DOHH2 (cell line): ENCODE measurements around the gene RSPH10B.
"Not testable (repeated sequence)": the region's sequence is repeated elsewhere in the genome, so short reads cannot be mapped to it uniquely, and the experiment has no call there.

Source experiments
- H3F3A ChIP-seq: fragments of 200-600 bp; sonication (generic), shearing (Covaris generic); 2 replicates; pipeline ENCODE4 v1.6.0; 2016; ENCODE audit warnings: antibody characterized with exemption, mild to moderate bottlenecking; ENCODE audit not compliant: control insufficient read depth, insufficient read depth
- H3K27ac ChIP-seq: fragments of 200-600 bp; sonication (generic); 2 replicates; pipeline ENCODE4 v1.5.1; 2014; ENCODE audit warnings: low read depth, mild to moderate bottlenecking, low read length, moderate library complexity
- H3K27me3 ChIP-seq: fragments of 200-600 bp; sonication (generic); 2 replicates; pipeline ENCODE4 v1.6.1; 2014; ENCODE audit warnings: mild to moderate bottlenecking, low read length, mixed read lengths; ENCODE audit not compliant: control insufficient read depth
- H3K36me3 ChIP-seq: fragments of 200-600 bp; sonication (generic); 2 replicates; pipeline ENCODE4 v1.6.1; 2014; ENCODE audit warnings: mild to moderate bottlenecking, low read length, moderate library complexity, mixed read lengths; ENCODE audit not compliant: control insufficient read depth
- H3K4me1 ChIP-seq: fragments of 200-600 bp; sonication (generic); 2 replicates; pipeline ENCODE4 v1.6.1; 2014; ENCODE audit warnings: mild to moderate bottlenecking, low read length, mixed read lengths; ENCODE audit not compliant: control insufficient read depth
- H3K4me2 ChIP-seq: fragments of 200-600 bp; sonication (generic); 2 replicates; pipeline ENCODE4 v1.6.0; 2014; ENCODE audit warnings: mild to moderate bottlenecking, low read length, moderate library complexity
- H3K4me3 ChIP-seq: fragments of 200-600 bp; sonication (generic); 2 replicates; pipeline ENCODE4 v1.5.1; 2014; ENCODE audit warnings: mild to moderate bottlenecking, low read length, mixed read lengths
- H3K79me2 ChIP-seq: fragments of 200-600 bp; sonication (generic); 2 replicates; pipeline ENCODE4 v1.6.1; 2014; ENCODE audit warnings: mild to moderate bottlenecking, low read length, mixed read lengths; ENCODE audit not compliant: control insufficient read depth
- H3K9me2 ChIP-seq: fragments of 200-600 bp; sonication (generic); replicated peaks from 2 replicates; pipeline ENCODE4 v1.6.1; 2014; ENCODE audit warnings: mild to moderate bottlenecking, low read length, mixed read lengths; ENCODE audit not compliant: control insufficient read depth
- H3K9me3 ChIP-seq: fragments of 200-600 bp; sonication (generic); 2 replicates; pipeline ENCODE4 v1.6.1; 2014; ENCODE audit warnings: antibody characterized with exemption, low read length, mixed read lengths; ENCODE audit not compliant: control insufficient read depth, insufficient read depth
- H4K20me1 ChIP-seq: fragments of 200-600 bp; sonication (generic); 2 replicates; pipeline ENCODE4 v1.6.0; 2014; ENCODE audit warnings: low read depth, mild to moderate bottlenecking, antibody characterized with exemption, low read length, moderate library complexity; ENCODE audit not compliant: control insufficient read depth, insufficient read depth

RSPH10B gene

GRCh38 chr7:5963205-5963604, 7.3 kb downstream of the RSPH10B start:
- H3K27me3 ChIP-seq, H4K20me1 ChIP-seq, H3K9me3 ChIP-seq, H3K4me2 ChIP-seq, H3K9me2 ChIP-seq, H3K4me3 ChIP-seq, H3K27ac ChIP-seq, H3K4me1 ChIP-seq, H3K79me2 ChIP-seq, H3K36me3 ChIP-seq, H3F3A ChIP-seq: not testable (repeated sequence)

DNA sequence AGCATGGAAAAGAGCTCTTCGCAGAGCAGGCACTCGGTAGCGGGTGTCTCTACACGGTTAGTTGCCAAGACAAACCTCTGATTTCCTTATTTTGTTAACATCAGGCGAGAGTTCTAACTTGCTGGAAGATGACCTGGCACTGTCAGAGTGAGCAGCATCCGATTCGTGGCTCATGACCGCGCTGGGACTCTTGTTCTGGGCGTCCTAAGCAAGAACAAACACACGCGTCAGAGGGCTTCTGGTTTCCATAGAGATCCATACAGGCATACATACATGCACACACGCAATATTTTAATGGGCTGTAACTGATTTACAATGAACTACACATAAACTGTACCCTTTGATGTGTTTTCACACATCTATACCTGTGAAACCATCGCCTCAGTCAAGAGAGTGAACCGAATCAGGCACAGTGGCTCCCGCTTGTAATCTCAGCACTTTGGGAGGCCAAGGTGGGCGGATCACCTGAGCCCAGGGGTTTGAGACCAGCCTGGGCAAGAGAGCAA, 35.5 kb downstream of the RSPH10B start:
- H3K4me2 ChIP-seq, H3K9me3 ChIP-seq, H3K27ac ChIP-seq, H3K4me3 ChIP-seq, H3K9me2 ChIP-seq, H3K4me1 ChIP-seq, H3K36me3 ChIP-seq, H3K27me3 ChIP-seq, H3F3A ChIP-seq, H3K79me2 ChIP-seq, H4K20me1 ChIP-seq: not testable (repeated sequence)

- H4K20me1 ChIP-seq, H3K9me2 ChIP-seq, H3K27ac ChIP-seq, H3K79me2 ChIP-seq, H3K9me3 ChIP-seq, H3K4me2 ChIP-seq, H3K27me3 ChIP-seq, H3F3A ChIP-seq, H3K4me1 ChIP-seq, H3K4me3 ChIP-seq, H3K36me3 ChIP-seq: not testable (repeated sequence)
Measured at GRCh38 chr7:5931905-5932644, 38.4 kb downstream of the RSPH10B start.

DNA sequence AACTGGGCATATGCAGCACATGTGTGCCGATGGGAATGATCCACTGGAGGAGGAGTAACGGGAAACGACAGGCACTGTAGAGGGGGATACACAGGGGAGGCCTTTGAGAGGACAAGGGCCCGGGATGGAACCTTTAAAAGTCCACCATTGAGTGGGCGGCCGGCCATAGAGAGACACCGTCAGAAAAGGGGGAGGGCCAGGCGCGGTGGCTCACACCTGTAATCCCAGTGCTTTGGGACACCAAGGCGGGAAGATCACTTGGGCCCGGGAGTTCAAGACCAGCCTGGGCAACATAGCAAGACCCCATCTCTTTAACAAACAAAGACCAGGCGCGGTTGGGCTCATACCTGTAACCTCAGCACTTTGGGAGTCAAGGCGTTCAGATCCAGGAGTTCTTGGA, 39.2 kb downstream of the RSPH10B start:
- H3K4me2 ChIP-seq, H3K9me2 ChIP-seq, H3K4me1 ChIP-seq, H3K79me2 ChIP-seq, H3K9me3 ChIP-seq, H4K20me1 ChIP-seq, H3K36me3 ChIP-seq, H3K27me3 ChIP-seq, H3F3A ChIP-seq, H3K4me3 ChIP-seq, H3K27ac ChIP-seq: not testable (repeated sequence)

- not testable (repeated sequence) for H3K9me2 ChIP-seq, H3F3A ChIP-seq, H3K4me3 ChIP-seq, H4K20me1 ChIP-seq, H3K79me2 ChIP-seq, H3K4me1 ChIP-seq, H3K27ac ChIP-seq, H3K36me3 ChIP-seq, H3K4me2 ChIP-seq, H3K9me3 ChIP-seq, H3K27me3 ChIP-seq
Measured at GRCh38 chr7:5930290-5930689, 40.2 kb downstream of the RSPH10B start.

- not testable (repeated sequence) for H3K79me2 ChIP-seq, H3F3A ChIP-seq, H3K9me3 ChIP-seq, H4K20me1 ChIP-seq, H3K36me3 ChIP-seq, H3K9me2 ChIP-seq, H3K4me2 ChIP-seq, H3K27ac ChIP-seq, H3K4me3 ChIP-seq, H3K4me1 ChIP-seq, H3K27me3 ChIP-seq
Measured at GRCh38 chr7:5926263-5926870, 44.1 kb downstream of the RSPH10B start.

DNA sequence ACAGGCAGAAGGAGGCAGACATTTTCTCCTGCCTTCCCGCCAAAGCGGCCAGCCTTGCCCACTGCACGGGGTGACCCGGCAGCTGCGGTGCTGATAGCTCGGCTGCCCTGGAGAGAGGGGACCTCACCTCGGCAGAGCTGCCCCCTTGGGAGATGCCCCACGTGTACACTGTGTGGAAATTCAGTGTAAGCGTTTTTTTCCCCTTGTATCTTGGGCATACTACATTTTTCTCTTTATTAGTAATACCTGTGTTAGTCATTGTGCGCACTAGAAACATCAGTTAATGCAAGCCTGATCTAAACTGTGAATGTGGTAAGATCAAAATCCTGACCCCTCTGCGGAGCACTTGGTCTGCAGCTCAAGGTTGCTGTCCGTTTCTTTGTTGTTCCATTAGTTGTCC, 45.9 kb downstream of the RSPH10B start:
- H3K27me3 ChIP-seq, H3K27ac ChIP-seq, H3K4me2 ChIP-seq, H3F3A ChIP-seq, H3K9me3 ChIP-seq, H4K20me1 ChIP-seq, H3K9me2 ChIP-seq, H3K4me3 ChIP-seq, H3K4me1 ChIP-seq, H3K36me3 ChIP-seq, H3K79me2 ChIP-seq: not testable (repeated sequence)

DNA sequence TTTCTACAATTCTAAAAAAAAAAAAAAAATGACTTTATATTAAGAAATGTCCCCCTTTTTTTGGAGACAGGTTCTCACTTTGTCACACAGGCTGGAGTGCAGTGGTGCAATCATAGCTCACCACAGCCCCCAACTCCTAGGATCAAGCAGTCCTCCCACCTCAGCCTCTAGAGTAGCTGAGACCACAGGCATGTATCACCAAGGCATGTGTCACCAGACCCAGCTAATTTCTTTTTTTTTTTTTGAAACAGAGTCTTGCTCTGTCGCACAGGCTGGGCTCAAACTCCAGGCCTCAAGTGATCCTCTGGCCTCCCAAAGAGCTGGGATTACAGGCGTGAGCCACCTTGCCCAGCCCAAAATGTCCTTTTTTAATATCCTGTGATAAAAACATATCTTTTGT, 46.3 kb downstream of the RSPH10B start:
- H3K4me3 ChIP-seq, H4K20me1 ChIP-seq, H3K36me3 ChIP-seq, H3K27me3 ChIP-seq, H3F3A ChIP-seq, H3K4me2 ChIP-seq, H3K27ac ChIP-seq, H3K9me3 ChIP-seq, H3K9me2 ChIP-seq, H3K79me2 ChIP-seq, H3K4me1 ChIP-seq: not testable (repeated sequence)
